Nephron progenitor cell (in vitro differentiated cells): ENCODE measurements around the gene IMPG2.

Source experiments
- DNase-seq: peaks from one replicate; pipeline ENCODE4 v3.0.0; 2021
- H3K27ac Mint-ChIP-seq: 2 replicates; pipeline ENCODE4 v1.8.0; 2021; ENCODE audit warnings: mild to moderate bottlenecking, moderate library complexity, mixed read lengths
- H3K27me3 Mint-ChIP-seq: 2 replicates; pipeline ENCODE4 v1.8.0; 2021; ENCODE audit warnings: mild to moderate bottlenecking, low read depth, mixed read lengths; ENCODE audit not compliant: poor library complexity
- H3K36me3 Mint-ChIP-seq: 2 replicates; pipeline ENCODE4 v1.8.0; 2021; ENCODE audit warnings: low read depth, mixed read lengths
- H3K4me1 Mint-ChIP-seq: 2 replicates; pipeline ENCODE4 v1.8.0; 2021; ENCODE audit warnings: mixed read lengths
- H3K4me3 Mint-ChIP-seq: 2 replicates; pipeline ENCODE4 v1.8.0; 2021; ENCODE audit warnings: mild to moderate bottlenecking, moderate library complexity, mixed read lengths
- H3K9me3 Mint-ChIP-seq: 2 replicates; pipeline ENCODE4 v1.8.0; 2021; ENCODE audit warnings: mild to moderate bottlenecking, moderate library complexity, mixed read lengths
- TF ChIP-seq, protein P1 (sequence below): fragments of 200-600 bp; sonication (generic); IDR thresholded peaks from 2 replicates; pipeline ENCODE4 v1.5.0; 2021; ENCODE audit warnings: antibody characterized with exemption

Gene IMPG2

DNA sequence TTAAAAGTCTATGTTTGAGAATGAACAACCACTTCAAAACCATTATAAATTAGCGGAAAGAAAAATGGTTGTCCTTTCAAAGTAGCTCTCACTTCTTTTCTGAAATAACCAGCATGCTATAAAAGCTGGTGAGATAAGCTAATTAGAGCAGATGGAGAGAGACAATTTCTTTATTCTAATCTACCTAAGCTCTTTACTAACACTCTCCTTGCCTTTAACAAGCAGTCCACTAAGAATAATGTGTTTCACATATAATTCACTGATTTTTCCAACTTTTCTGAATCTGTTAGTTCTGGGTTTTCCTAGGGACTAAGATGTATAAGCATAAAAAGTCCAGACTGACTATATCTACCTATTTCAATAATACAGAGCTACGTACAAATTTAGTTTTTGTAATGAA lies at the start of gene IMPG2:
Gene IMPG2, minus strand, starts transcription at position 101 of the 400 bp plus-strand sequence. CDS start 203 bp downstream, outside the sequence.
- DNase-seq, result no peak
- TF ChIP-seq, protein P1, sequence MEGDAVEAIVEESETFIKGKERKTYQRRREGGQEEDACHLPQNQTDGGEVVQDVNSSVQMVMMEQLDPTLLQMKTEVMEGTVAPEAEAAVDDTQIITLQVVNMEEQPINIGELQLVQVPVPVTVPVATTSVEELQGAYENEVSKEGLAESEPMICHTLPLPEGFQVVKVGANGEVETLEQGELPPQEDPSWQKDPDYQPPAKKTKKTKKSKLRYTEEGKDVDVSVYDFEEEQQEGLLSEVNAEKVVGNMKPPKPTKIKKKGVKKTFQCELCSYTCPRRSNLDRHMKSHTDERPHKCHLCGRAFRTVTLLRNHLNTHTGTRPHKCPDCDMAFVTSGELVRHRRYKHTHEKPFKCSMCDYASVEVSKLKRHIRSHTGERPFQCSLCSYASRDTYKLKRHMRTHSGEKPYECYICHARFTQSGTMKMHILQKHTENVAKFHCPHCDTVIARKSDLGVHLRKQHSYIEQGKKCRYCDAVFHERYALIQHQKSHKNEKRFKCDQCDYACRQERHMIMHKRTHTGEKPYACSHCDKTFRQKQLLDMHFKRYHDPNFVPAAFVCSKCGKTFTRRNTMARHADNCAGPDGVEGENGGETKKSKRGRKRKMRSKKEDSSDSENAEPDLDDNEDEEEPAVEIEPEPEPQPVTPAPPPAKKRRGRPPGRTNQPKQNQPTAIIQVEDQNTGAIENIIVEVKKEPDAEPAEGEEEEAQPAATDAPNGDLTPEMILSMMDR, result no peak
- no peaks in the 10 kb centered on the region for H3K36me3 Mint-ChIP-seq
- no peaks in the 10 kb centered on the region for H3K9me3 Mint-ChIP-seq
- peak within 1 kb of the TSS; percentile 48 for H3K27ac Mint-ChIP-seq
- peaks cover 7% of the 10 kb centered on the region for H3K4me1 Mint-ChIP-seq
- H3K27me3 Mint-ChIP-seq, result no peaks in the 10 kb centered on the region
- H3K4me3 Mint-ChIP-seq, result no peak within 1 kb of the TSS

- no peak overlapping the region for H3K27ac Mint-ChIP-seq
- peaks cover 45% of the 10 kb centered on the region for H3K36me3 Mint-ChIP-seq
- H3K4me1 Mint-ChIP-seq, result peaks cover 7% of the 10 kb centered on the region
Measured at GRCh38 chr3:101362406-101362805, 42.0 kb upstream of the IMPG2 start.

DNA sequence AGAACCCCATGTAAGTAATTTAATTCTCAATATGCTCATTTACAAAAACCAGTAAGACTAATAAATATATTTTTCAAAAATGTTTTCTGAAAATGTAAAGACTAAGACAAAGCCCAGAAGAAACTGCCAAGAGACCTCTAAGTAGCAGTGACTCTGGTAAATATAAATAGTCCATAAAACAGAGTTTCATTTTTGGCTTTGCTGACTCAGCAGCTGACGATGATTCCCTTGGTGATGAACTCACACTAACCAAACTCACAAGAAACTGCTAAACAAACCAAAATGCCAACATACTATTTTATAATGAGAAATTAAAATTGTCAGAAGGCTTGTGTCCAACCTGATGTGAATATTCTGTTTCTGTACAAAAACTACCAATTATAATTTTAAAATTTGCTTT lies 31.5 kb upstream of the IMPG2 start:
- peaks cover 8% of the 10 kb centered on the region for H3K9me3 Mint-ChIP-seq
- no peak for DNase-seq
- TF ChIP-seq, protein P1, result no peak
- no peaks in the 10 kb centered on the region for H3K4me1 Mint-ChIP-seq
- no peak overlapping the region for H3K27ac Mint-ChIP-seq
- H3K36me3 Mint-ChIP-seq, result peaks cover 26% of the 10 kb centered on the region
- no peak overlapping the region for H3K4me3 Mint-ChIP-seq
- H3K27me3 Mint-ChIP-seq, result no peaks in the 10 kb centered on the region

More at GRCh38 chr3:101362406-101362805, 42.0 kb upstream of the IMPG2 start:
- Mint-ChIP-seq H3K27me3 (no peaks in the 10 kb centered on the region), H3K4me3 (no peak overlapping the region), H3K9me3 (peaks cover 8% of the 10 kb centered on the region)
- no peak for DNase-seq
- TF ChIP-seq, protein P1, result no peak

- H3K27ac Mint-ChIP-seq, result no peak overlapping the region
- TF ChIP-seq, protein P1, result no peak
- no peak overlapping the region for H3K4me3 Mint-ChIP-seq
- peaks cover 8% of the 10 kb centered on the region for H3K4me1 Mint-ChIP-seq
- no peak for DNase-seq
- H3K9me3 Mint-ChIP-seq, result no peaks in the 10 kb centered on the region
- peaks cover 30% of the 10 kb centered on the region for H3K36me3 Mint-ChIP-seq
- H3K27me3 Mint-ChIP-seq, result no peaks in the 10 kb centered on the region
Measured at GRCh38 chr3:101340591-101340990, 20.2 kb upstream of the IMPG2 start.

DNA sequence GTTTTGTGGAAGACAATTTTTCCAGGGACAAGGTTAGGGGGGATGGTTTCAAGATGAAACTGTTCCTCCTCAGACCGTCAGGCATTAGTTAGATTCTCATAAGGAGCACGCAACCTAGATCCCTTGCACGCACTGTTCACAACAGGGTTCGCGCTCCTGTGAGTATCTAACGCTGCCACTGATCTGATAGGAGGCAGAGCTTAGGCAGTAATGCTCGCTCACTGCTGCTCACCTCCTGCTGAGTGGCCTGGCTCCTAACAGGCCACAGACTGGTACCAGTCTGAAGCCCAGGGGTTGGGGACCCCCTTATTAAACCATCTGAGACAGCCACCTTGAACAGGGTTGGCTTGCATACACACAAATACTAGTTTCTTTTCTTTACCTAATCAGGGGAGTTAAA lies 13.5 kb upstream of the IMPG2 start:
- H3K9me3 Mint-ChIP-seq, result no peaks in the 10 kb centered on the region
- H3K4me3 Mint-ChIP-seq, result no peak overlapping the region
- H3K27me3 Mint-ChIP-seq, result no peaks in the 10 kb centered on the region
- peaks cover 8% of the 10 kb centered on the region for H3K4me1 Mint-ChIP-seq
- TF ChIP-seq, protein P1, result no peak
- no peak for DNase-seq
- peaks cover 19% of the 10 kb centered on the region for H3K36me3 Mint-ChIP-seq
- H3K27ac Mint-ChIP-seq, result no peak overlapping the region

DNA sequence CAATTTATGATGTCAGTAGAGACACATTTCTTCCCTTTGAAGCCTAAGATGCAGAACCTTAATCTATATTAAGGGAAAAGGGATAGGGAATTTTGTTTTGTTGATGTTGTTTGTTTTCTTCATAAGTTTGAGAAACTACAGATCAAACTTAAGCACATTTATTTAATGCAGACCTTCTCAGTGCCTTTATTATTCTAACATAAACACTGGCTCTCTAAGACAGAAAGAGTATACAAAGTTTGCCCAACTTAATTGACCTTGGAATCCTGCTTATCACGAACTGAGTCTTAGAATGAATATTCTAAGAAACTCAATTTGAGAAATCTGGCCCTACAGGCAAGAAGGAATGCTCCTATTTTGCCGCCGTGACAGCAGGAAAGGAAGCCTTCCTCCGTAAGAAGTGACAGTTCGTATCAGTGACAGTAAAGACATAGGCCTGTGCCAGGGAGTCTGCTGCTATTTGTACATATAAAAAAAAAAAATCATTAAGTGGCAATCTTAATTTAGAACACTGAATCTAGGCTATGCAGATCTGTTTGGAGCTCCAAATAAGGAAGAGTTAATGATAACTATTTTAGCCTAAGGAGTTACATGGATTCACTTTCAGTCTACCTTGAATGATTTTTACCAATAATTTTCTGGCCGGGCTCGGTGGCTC lies 8.8 kb upstream of the IMPG2 start:
- Mint-ChIP-seq H3K4me3 (no peak overlapping the region), H3K9me3 (no peaks in the 10 kb centered on the region), H3K36me3 (peaks cover 27% of the 10 kb centered on the region), H3K27me3 (no peaks in the 10 kb centered on the region), H3K27ac (no peak overlapping the region), H3K4me1 (no peaks in the 10 kb centered on the region)
- TF ChIP-seq, protein P1, result no peak
- DNase-seq, result no peak
